ENCODE measurements around the gene PKMYT1.

DNA sequence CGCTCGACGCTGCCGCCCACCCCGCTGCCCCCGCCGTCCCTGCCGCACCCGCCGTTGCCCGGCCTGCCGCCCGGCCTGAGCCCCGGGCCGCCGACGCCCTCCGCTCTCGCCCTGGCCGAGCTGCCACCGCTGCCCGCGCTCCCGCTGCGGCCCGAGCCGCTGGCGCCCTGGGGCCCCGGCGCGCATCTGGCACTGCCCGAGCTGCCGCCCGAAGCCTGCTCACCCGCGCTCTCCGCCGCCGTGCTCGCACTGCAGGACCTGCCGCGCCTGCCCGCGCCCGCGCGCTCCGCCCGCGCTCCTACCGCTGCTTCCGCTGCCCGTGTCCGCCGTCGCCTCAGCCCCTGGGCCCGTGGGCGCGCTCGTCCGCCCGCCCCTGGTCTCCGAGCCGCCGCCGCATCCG lies 24.1 kb upstream of the PKMYT1 start:
- no peak for TF ChIP-seq CTCF (IDR thresholded peaks at IDR 0.05; ENCODE audit: insufficient read depth, low read length)
- TF ChIP-seq, protein P1, sequence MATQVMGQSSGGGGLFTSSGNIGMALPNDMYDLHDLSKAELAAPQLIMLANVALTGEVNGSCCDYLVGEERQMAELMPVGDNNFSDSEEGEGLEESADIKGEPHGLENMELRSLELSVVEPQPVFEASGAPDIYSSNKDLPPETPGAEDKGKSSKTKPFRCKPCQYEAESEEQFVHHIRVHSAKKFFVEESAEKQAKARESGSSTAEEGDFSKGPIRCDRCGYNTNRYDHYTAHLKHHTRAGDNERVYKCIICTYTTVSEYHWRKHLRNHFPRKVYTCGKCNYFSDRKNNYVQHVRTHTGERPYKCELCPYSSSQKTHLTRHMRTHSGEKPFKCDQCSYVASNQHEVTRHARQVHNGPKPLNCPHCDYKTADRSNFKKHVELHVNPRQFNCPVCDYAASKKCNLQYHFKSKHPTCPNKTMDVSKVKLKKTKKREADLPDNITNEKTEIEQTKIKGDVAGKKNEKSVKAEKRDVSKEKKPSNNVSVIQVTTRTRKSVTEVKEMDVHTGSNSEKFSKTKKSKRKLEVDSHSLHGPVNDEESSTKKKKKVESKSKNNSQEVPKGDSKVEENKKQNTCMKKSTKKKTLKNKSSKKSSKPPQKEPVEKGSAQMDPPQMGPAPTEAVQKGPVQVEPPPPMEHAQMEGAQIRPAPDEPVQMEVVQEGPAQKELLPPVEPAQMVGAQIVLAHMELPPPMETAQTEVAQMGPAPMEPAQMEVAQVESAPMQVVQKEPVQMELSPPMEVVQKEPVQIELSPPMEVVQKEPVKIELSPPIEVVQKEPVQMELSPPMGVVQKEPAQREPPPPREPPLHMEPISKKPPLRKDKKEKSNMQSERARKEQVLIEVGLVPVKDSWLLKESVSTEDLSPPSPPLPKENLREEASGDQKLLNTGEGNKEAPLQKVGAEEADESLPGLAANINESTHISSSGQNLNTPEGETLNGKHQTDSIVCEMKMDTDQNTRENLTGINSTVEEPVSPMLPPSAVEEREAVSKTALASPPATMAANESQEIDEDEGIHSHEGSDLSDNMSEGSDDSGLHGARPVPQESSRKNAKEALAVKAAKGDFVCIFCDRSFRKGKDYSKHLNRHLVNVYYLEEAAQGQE (IDR thresholded peaks at IDR 0.05; ENCODE audit: insufficient replicate concordance, low read depth) = no peak

All from HL-60 (cell line).